HG03378 (cell line): ENCODE results near the gene RAX2.

Source experiments
- ATAC-seq: cut with Tn5 transposase; IDR thresholded peaks from one replicate; pipeline ENCODE4 v1.9.1; 2021; ENCODE audit warnings: mild to moderate bottlenecking, moderate library complexity; ENCODE audit not compliant: unreplicated experiment

RAX2 gene

DNA sequence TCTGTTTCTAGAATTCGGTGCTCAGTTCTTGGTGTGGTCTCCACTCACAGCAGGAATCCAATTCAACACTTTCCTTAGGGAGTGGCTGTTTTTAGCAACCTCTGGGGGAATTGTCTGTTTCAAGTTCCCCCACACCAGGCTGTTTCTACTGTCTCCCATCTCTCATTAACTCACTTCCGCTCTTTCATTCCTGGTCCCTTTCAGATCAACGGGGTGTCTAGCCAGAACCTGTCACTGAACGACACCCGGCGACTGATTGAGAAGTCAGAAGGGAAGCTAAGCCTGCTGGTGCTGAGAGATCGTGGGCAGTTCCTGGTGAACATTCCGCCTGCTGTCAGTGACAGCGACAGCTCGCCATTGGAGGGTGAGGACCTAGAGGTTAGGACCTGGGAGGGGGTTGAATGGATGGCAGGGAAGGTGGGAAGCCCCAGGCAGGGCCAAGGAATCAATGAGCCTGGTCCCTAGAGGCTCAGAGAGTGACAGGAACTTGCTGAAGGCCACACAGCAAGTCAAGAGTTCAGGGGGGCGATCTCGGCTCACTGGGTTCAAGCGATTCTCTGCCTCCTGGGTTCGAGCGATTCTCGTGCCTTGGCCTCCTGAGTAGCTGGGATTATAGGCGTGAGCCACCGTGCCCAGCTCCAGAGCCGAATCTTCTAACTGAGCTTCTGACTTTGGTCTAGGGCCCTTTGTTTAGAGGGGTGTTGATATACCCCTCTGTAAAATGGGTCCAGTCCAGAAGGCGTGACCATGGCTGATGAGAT, 38.3 kb downstream of the RAX2 start:
- no peak for ATAC-seq

DNA sequence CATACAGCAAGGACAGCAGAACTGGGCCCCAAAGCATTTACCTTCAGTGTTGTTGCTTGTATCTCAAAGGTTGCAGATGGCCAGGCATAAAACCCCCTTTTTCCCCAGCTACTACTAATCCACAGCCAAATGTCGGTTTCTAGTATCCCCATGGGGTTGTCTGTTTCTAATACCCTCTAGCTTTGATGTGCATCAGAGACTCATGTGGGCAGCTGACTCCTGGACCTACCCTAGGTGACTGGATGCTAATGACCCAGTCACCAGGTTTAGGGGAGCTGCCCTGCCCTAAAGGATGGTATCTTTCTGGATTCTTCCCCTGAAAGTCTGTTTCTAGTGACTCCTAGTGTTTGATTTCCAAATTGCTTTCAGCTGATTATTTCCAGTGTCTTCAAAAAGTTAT, 39.9 kb downstream of the RAX2 start:
- no peak for ATAC-seq

DNA sequence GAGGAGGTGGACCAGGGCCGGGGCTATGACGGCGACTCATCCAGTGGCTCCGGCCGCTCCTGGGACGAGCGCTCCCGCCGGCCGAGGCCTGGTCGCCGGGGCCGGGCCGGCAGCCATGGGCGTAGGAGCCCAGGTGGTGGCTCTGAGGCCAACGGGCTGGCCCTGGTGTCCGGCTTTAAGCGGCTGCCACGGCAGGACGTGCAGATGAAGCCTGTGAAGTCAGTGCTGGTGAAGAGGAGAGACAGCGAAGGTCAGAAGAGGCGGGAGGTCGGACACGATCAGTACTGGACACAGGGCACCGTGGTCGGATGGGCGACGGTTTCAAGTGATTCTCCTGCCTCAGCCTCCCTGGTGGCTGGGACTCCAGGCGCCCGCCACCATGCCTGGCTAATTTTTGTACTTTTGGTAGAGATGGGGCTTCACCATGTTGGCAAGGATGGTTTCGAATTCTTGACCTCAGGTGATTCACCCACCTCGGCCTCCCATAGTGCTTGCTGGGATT, 41.5 kb downstream of the RAX2 start:
- ATAC-seq: no peak

DNA sequence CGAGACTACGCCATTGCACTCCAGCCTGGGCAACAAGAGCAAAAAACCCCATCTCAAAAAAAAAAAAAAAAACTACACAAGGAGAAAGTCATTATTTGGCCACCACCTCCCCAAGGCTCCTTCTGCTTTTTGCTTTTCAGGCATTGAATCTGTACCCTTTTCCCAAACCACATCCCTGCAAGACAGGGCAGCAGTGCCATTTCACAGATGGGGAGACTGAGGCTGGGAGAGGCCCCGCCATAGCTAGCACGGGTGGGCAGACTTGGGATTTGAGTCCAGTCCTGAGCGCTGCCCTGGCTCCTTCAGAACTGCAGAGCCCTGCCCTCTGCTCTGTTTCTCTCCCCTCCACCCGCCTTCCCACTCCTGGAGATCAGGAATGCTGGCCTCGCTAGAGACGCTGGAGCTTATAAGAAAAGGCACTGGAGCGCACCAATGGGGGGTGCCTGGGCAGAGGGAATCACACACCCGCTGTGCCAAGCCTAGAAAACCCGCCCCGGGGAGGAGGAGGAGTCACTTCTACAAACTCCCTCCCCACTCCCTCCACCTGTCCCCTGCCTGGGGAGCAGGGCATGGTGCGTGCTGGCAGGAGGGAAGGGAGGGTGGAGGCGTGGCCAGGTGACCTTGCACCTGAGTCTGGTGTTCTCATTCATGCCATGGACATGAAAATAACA, 46.3 kb downstream of the RAX2 start:
- no peak for ATAC-seq

DNA sequence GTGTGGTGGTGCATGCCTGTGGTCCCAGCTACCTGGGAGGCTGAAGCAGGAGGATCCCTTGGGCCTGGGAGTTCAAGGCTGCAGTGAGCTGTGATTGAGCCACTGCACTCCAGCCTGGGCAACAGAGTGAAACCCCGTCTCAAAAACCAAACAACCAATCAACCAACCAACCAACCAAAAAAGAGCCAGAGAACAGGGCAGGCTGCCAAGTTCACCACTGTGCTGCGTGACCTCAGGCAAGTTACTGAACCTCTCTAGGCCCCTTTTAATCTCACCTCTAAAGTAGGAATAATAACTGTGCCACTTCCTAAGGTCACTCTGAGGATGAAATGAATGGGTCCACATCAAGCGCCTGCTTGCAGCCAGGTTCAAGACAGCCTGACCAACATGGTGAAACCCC, 46.9 kb downstream of the RAX2 start:
- ATAC-seq: no peak

DNA sequence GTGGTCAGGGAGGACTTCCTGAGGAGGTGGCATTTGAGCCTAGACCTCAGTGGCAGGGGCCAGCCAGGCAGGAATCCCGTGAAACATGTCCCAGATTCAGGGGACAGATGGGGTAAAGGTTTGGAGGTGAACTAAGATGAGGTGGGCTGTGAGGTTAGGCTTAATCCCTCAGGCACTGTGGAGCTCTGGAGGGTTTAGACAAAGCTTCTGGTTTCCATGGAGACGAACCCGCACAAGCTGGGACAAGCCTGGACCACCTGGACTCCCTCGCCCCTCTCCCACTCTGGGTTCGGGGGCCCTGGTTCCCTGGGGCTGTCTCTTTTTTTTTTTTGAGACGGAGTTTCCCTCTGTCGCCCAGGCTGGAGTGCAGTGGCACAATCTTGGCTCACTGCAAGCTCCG, 48.1 kb downstream of the RAX2 start:
- ATAC-seq: no peak

DNA sequence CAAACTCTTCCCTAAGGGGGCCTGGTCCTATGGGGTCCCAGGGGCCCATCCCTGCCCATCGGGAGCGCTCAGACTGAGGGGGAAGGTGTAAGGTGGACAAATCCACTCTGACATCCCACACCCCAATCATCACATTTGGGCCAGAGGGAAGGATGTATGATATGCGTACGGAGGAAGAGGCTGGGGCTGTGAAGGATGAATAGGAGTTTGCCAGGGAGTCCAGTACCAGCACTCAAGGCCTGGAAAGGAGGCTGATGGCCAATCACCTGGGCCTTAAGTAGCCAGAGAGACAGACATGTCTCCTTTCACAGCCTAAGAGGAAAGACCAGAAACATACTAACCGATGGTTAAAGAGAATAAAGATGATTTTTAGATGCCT, 48.9 kb downstream of the RAX2 start:
- no peak for ATAC-seq

DNA sequence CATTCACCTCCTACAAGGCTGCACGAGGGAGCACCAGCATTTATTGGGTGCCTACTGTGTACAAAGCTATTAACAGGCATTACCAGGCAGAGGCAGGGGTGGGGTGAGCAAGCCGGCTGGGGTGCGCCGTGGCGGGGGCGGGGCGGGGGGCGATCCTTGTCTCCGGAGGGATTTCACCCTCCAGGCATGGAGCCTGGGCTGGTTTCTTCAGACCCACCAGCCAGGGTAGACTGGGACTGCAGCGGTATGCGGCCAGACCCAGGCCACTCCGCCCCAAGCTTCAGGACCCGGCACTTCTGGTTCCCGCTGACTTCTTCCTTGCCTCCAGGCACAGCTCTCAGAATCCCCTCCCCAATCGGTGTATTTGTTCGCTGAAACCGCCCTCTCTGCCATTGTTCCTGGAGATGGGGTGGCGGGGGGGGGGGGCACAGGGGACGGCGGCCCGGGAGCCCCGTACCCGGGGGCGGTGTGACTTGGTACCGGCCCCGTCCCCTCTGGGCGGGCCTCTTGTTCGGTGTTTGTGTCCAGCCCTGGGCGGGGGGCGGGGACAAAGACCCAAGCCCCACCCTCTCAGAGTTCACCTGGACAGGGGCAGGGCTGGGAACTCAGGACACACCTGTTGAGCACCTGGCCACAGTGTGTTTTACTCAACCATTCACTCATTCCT, 49.5 kb downstream of the RAX2 start:
- ATAC-seq: no peak

DNA sequence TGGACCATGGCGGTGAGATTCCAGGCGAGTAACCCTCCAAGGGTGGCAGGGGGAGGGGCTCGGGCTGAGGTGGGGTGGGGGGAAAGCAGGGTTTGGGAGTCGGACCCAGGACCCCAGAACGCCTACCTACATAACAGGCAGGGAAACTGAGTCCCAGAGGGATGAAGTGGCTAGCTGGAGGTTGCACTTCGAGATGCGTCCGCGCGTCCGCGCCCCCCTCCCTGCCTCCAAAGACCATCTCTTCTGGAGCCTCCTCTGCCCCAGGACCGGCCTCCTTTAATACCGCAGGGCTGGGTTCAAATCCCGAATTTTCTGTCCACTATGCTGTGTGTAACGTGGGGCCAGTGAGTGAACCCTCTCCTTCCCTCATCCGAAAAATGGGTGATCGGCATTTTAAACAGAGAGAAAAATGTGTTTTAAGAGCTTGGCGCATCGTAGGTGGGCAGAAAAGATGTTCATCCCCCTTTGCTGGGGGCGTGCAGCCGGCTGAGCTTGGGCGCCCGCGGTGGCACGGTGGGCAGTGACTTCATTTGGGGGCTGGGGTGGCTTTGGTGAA, 50.1 kb downstream of the RAX2 start:
- ATAC-seq: no peak

DNA sequence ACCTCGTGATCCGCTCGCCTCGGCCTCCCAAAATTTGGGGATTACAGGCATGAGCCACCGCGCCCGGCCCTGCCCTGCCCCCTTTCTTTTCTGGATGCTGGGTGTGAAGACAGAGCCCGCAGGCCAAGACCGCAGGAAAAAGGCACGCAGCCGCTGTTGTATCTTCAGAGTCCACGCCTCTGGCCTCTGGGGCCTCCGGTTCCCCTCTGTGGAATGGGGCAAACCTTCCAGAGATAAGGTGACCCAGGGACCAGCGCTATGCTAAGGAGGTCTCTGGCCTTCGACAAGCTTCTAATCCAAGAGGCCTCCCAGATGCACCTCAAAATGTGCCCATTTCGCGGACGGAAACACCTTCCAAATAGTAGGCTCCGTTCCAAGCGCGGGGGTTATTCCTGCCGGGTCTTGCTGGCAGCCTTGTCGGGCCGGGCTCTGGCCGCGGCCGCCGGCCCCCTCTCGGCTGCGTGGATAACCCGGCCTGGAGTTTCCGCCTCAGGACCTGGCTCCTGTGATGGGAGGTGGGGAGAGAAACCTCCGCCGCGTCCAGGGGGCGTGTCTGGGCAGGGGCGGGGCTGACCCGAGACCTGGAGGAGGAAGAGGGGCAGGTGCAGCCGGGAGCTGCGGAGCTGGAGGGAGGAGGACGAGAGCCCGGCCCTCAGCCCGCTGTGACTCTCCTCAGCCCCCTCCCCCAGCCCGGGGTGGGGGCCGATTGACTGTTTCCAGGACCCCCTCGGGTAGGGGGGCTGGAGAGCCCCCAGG, 50.7 kb downstream of the RAX2 start:
- no peak for ATAC-seq

DNA sequence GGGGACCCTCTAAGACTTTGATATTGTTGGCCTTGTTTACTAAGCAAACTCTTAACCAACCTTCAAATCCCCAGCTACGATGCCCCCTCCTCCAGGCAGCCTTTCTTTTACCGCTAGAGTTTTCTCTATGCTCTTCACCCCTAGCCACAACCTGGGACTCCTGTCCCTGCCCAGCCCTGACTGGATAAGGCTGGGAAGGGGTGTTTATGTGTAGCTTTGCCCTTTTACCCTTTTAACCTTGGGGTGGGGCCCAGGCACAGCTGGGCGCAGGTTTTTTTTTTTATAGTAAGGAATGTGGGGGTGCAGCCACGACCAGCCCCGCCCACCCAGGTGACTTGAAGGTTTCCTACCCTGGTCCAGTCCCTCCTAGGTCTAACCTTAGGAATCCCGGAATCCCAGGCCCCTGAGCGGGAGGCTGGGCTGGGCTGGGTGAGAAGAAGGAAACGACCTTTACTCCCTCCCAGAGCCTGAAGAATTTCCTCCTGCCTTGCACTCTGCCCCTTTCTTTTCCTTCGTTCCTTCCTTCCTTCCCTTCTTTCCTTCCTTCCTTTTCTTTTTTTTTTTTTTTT, 51.6 kb downstream of the RAX2 start:
- no peak for ATAC-seq

DNA sequence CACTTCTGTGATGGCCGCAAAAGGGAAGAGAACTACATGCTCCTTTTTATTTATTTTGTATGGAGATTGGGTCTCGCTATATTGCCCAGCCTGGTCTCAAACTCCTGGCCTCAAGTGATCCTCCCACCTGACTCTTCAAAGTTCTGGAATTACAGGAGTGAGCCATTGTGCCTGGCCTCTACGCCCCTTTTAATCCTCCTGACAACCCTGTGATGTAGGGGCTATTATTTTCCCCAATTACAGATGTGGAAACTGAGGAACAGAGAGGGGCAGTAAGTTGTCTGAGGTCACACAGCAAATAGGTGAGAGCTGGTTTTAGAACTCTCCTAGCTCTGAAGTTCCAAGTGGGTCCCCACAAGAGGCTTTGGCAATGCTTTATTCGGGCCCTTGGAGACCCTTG, 52.2 kb downstream of the RAX2 start:
- ATAC-seq: no peak
